WTC11 (cell line): ENCODE results near the gene SERPINF2. TPM values are rescaled to one million over a fixed set of nuclear protein-coding genes. Genes with fewer than 3 reads are reported as not detected.

Source experiments
- ATAC-seq: fragments of 200-7000 bp; cut with Tn5 transposase; 2 replicates; pipeline ENCODE4 v1.10.0; 2021; ENCODE audit warnings: mild to moderate bottlenecking, moderate library complexity
- CTCF ChIA-PET: fragments of 300-600 bp; sonication (Branson Sonifier 250); formaldehyde crosslinking; loops from one replicate; lab custom pipeline; 2021; ENCODE audit warnings: antibody characterized with exemption; lab: Charles Lee
- POLR2A ChIA-PET: fragments of 350-600 bp; sonication (Branson Sonifier 250); formaldehyde crosslinking; loops from one replicate; lab custom pipeline; 2021; ENCODE audit warnings: antibody characterized with exemption; lab: Charles Lee
- DNase-seq: peaks from one replicate; pipeline ENCODE4 v3.0.0; 2021; ENCODE audit warnings: low spot score
- H3K27ac Mint-ChIP-seq: 2 replicates; pipeline ENCODE4 v1.8.0; 2021; ENCODE audit warnings: mixed read lengths
- H3K27me3 Mint-ChIP-seq: 2 replicates; pipeline ENCODE4 v1.8.0; 2021; ENCODE audit warnings: low read depth, mild to moderate bottlenecking, moderate library complexity, mixed read lengths
- H3K36me3 Mint-ChIP-seq: 2 replicates; pipeline ENCODE4 v1.8.0; 2021; ENCODE audit warnings: mixed read lengths
- H3K4me1 Mint-ChIP-seq: 2 replicates; pipeline ENCODE4 v1.8.0; 2022; ENCODE audit warnings: mixed read lengths
- H3K4me3 Mint-ChIP-seq: 2 replicates; pipeline ENCODE4 v1.8.0; 2021; ENCODE audit warnings: mild to moderate bottlenecking, moderate library complexity, mixed read lengths
- H3K9me3 Mint-ChIP-seq: 2 replicates; pipeline ENCODE4 v1.8.0; 2021; ENCODE audit warnings: mixed read lengths
- E2F4 ChIP-seq: sonication (generic); formaldehyde crosslinking; IDR thresholded peaks from 2 replicates; pipeline ENCODE4 v1.8.1; 2022; ENCODE audit warnings: low read depth, mild to moderate bottlenecking, moderate library complexity, missing genetic modification reagents, borderline replicate concordance
- ERG ChIP-seq: fragments of 250-450 bp; sonication (Bioruptor Pico); IDR thresholded peaks from 2 replicates; pipeline ENCODE4 v1.8.0; 2021; ENCODE audit warnings: mild to moderate bottlenecking
- FOXK1 ChIP-seq: sonication (generic); formaldehyde crosslinking; IDR thresholded peaks from 2 replicates; pipeline ENCODE4 v1.8.0; 2022; ENCODE audit warnings: mild to moderate bottlenecking, moderate library complexity, missing genetic modification reagents
- FOXP1 ChIP-seq: sonication (generic); formaldehyde crosslinking; IDR thresholded peaks from 2 replicates; pipeline ENCODE4 v1.8.0; 2022; ENCODE audit warnings: missing genetic modification reagents, mild to moderate bottlenecking, moderate library complexity, borderline replicate concordance
- GABPB1 ChIP-seq: sonication (generic); formaldehyde crosslinking; IDR thresholded peaks from 2 replicates; pipeline ENCODE4 v1.8.1; 2023; ENCODE audit warnings: mild to moderate bottlenecking, missing genetic modification reagents
- JAZF1 ChIP-seq: fragments of 250-450 bp; sonication (Bioruptor Pico); IDR thresholded peaks from 2 replicates; pipeline ENCODE4 v1.9.0; 2021; ENCODE audit warnings: moderate library complexity, mild to moderate bottlenecking, inconsistent platforms
- JUN ChIP-seq: sonication (generic); formaldehyde crosslinking; IDR thresholded peaks from 2 replicates; pipeline ENCODE4 v1.8.0; 2023; ENCODE audit warnings: mild to moderate bottlenecking, missing genetic modification reagents
- NFE2L1 ChIP-seq: sonication (generic); formaldehyde crosslinking; IDR thresholded peaks from 2 replicates; pipeline ENCODE4 v1.8.1; 2023; ENCODE audit warnings: missing genetic modification reagents
- NR3C1 ChIP-seq: sonication (generic); formaldehyde crosslinking; conservative IDR thresholded peaks from 2 replicates; pipeline ENCODE4 v1.8.1; 2023; ENCODE audit warnings: low read depth, mild to moderate bottlenecking, missing genetic modification reagents
- OVOL2 ChIP-seq: fragments of 250-450 bp; sonication (Bioruptor Pico); IDR thresholded peaks from 2 replicates; pipeline ENCODE4 v1.9.0; 2021; ENCODE audit warnings: mild to moderate bottlenecking, borderline replicate concordance
- RELA ChIP-seq: sonication (generic); formaldehyde crosslinking; IDR thresholded peaks from 2 replicates; pipeline ENCODE4 v1.8.1; 2022; ENCODE audit warnings: missing genetic modification reagents, mild to moderate bottlenecking, borderline replicate concordance
- TEAD1 ChIP-seq: sonication (generic); formaldehyde crosslinking; IDR thresholded peaks from 2 replicates; pipeline ENCODE4 v1.8.0; 2022; ENCODE audit warnings: mild to moderate bottlenecking, missing genetic modification reagents
- ZBTB21 ChIP-seq: sonication (generic); formaldehyde crosslinking; IDR thresholded peaks from 2 replicates; pipeline ENCODE4 v1.8.1; 2023; ENCODE audit warnings: mild to moderate bottlenecking, missing genetic modification reagents, borderline replicate concordance
- ZNF219 ChIP-seq: sonication (generic); formaldehyde crosslinking; IDR thresholded peaks from 2 replicates; pipeline ENCODE4 v1.8.0; 2023; ENCODE audit warnings: missing genetic modification reagents, mild to moderate bottlenecking, borderline replicate concordance
- ZNF317 ChIP-seq: sonication (generic); formaldehyde crosslinking; IDR thresholded peaks from 2 replicates; pipeline ENCODE4 v1.8.1; 2023; ENCODE audit warnings: low read depth, mild to moderate bottlenecking, moderate library complexity, missing genetic modification reagents, borderline replicate concordance
- ZNF423 ChIP-seq: fragments of 250-450 bp; sonication (Bioruptor Pico); IDR thresholded peaks from 2 replicates; pipeline ENCODE4 v2.1.2; 2022; ENCODE audit warnings: mild to moderate bottlenecking, moderate library complexity
- total RNA-seq: library from RNA; stranded (reverse); gene quantifications from 3 replicates; pipeline ENCODE4 v1.2.3, GENCODE V29; 2021
- TF ChIP-seq, protein P1 (sequence below): sonication (generic); formaldehyde crosslinking; IDR thresholded peaks from 2 replicates; pipeline ENCODE4 v1.8.1; 2023; ENCODE audit warnings: mild to moderate bottlenecking, missing genetic modification reagents
- TF ChIP-seq, protein P2 (sequence below): sonication (generic); formaldehyde crosslinking; IDR thresholded peaks from 2 replicates; pipeline ENCODE4 v1.8.0; 2022; ENCODE audit warnings: mild to moderate bottlenecking, missing genetic modification reagents
- TF ChIP-seq, protein P3 (sequence below): fragments of 200-600 bp; IDR thresholded peaks from 2 replicates; pipeline ENCODE4 v1.8.0; 2022; ENCODE audit warnings: antibody characterized with exemption
- TF ChIP-seq, protein P4 (sequence below): sonication (generic); formaldehyde crosslinking; IDR thresholded peaks from 2 replicates; pipeline ENCODE4 v1.8.1; 2023; ENCODE audit warnings: mild to moderate bottlenecking, missing genetic modification reagents, moderate library complexity
- TF ChIP-seq, protein P5 (sequence below): sonication (generic); formaldehyde crosslinking; IDR thresholded peaks from 2 replicates; pipeline ENCODE4 v1.8.0; 2022; ENCODE audit warnings: missing genetic modification reagents

Gene SERPINF2
- total RNA-seq, 1 experiment from 2014 or later, result 1.6 TPM

GRCh38 chr17:1726626-1727257 is 15.9 kb upstream of the SERPINF2 start:
- no peak for ATAC-seq
- no peak overlapping the region for H3K4me3 Mint-ChIP-seq
- H3K27ac Mint-ChIP-seq, result no peak overlapping the region
- H3K4me1 Mint-ChIP-seq, result peaks cover 4% of the 10 kb centered on the region; the same call in 1 of the 2 replicates
- no peaks in the 10 kb centered on the region for H3K9me3 Mint-ChIP-seq
- TF ChIP-seq, protein P1, sequence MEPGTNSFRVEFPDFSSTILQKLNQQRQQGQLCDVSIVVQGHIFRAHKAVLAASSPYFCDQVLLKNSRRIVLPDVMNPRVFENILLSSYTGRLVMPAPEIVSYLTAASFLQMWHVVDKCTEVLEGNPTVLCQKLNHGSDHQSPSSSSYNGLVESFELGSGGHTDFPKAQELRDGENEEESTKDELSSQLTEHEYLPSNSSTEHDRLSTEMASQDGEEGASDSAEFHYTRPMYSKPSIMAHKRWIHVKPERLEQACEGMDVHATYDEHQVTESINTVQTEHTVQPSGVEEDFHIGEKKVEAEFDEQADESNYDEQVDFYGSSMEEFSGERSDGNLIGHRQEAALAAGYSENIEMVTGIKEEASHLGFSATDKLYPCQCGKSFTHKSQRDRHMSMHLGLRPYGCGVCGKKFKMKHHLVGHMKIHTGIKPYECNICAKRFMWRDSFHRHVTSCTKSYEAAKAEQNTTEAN, result no peak
- TF ChIP-seq GABPB1 (CRISPR knock-in tag) (no peak), E2F4 (no peak), ZBTB21 (CRISPR knock-in tag) (no peak), FOXP1 (CRISPR knock-in tag) (no peak), NFE2L1 (CRISPR knock-in tag) (no peak), RELA (CRISPR knock-in tag) (no peak), JAZF1 (no peak), ZNF219 (CRISPR knock-in tag) (no peak), ZNF317 (CRISPR knock-in tag) (no peak), ERG (CRISPR knock-in tag) (no peak)
- TF ChIP-seq, protein P2, sequence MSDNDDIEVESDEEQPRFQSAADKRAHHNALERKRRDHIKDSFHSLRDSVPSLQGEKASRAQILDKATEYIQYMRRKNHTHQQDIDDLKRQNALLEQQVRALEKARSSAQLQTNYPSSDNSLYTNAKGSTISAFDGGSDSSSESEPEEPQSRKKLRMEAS, result no peak
- TF ChIP-seq, protein P3, sequence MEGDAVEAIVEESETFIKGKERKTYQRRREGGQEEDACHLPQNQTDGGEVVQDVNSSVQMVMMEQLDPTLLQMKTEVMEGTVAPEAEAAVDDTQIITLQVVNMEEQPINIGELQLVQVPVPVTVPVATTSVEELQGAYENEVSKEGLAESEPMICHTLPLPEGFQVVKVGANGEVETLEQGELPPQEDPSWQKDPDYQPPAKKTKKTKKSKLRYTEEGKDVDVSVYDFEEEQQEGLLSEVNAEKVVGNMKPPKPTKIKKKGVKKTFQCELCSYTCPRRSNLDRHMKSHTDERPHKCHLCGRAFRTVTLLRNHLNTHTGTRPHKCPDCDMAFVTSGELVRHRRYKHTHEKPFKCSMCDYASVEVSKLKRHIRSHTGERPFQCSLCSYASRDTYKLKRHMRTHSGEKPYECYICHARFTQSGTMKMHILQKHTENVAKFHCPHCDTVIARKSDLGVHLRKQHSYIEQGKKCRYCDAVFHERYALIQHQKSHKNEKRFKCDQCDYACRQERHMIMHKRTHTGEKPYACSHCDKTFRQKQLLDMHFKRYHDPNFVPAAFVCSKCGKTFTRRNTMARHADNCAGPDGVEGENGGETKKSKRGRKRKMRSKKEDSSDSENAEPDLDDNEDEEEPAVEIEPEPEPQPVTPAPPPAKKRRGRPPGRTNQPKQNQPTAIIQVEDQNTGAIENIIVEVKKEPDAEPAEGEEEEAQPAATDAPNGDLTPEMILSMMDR, result no peak
- TF ChIP-seq, protein P4, sequence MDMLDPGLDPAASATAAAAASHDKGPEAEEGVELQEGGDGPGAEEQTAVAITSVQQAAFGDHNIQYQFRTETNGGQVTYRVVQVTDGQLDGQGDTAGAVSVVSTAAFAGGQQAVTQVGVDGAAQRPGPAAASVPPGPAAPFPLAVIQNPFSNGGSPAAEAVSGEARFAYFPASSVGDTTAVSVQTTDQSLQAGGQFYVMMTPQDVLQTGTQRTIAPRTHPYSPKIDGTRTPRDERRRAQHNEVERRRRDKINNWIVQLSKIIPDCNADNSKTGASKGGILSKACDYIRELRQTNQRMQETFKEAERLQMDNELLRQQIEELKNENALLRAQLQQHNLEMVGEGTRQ, result no peak
- TF ChIP-seq, all 79 proteins: peak for 0
- H3K27me3 Mint-ChIP-seq, result no peaks in the 10 kb centered on the region; the same call in 1 of the 2 replicates
- ChIA-PET POLR2A (interaction anchor here (1.3 kb wide), 1 partner anchor 10 kb away, joined by 5 read pairs; no protein-coding TSS in a partner anchor), CTCF (interaction anchor here (0.7 to 4.2 kb wide), 2 partner anchors 57 to 77 kb away, joined by 3 to 18 read pairs; no protein-coding TSS in a partner anchor)
- H3K36me3 Mint-ChIP-seq, result no peaks in the 10 kb centered on the region; the same call in 1 of the 2 replicates
- DNase-seq, result no peak

DNA sequence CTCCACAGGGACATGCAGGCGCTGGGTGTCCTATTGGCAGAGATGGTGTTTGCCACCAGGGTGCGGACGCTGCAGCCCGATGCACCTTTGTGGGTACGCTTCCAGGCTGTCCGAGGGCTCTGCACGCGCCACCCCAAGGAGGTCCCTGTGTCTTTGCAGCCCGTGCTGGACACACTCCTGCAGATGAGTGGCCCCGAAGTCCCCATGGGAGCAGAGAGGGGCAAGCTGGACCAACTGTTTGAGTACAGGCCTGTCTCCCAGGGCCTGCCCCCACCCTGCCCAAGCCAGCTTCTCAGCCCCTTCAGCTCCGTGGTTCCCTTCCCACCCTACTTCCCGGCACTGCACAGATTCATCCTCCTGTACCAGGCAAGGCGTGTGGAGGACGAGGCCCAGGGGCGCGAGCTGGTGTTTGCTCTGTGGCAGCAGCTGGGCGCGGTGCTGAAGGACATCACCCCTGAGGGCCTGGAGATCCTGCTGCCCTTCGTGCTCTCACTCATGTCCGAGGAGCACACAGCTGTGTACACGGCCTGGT is 15.3 kb upstream of the SERPINF2 start:
- DNase-seq (no peak), ATAC-seq (no peak)
- Mint-ChIP-seq H3K27ac (no peak overlapping the region), H3K27me3 (no peaks in the 10 kb centered on the region; the same call in 1 of the 2 replicates), H3K36me3 (no peaks in the 10 kb centered on the region; the same call in 1 of the 2 replicates), H3K4me1 (peaks cover 4% of the 10 kb centered on the region; the same call in 1 of the 2 replicates), H3K9me3 (no peaks in the 10 kb centered on the region), H3K4me3 (no peak overlapping the region)
- CTCF ChIA-PET, result interaction anchor here (1.3 to 4.2 kb wide), 2 partner anchors 14 to 57 kb away, joined by 4 to 18 read pairs; no protein-coding TSS in a partner anchor
- POLR2A ChIA-PET, result interaction anchor here (0.8 to 1.3 kb wide), 2 partner anchors 11 to 16 kb away, joined by 3 to 5 read pairs; no protein-coding TSS in a partner anchor
- no peak for TF ChIP-seq JUN (CRISPR knock-in tag)
- TF ChIP-seq ZNF423, result no peak
- TF ChIP-seq ZBTB21 (CRISPR knock-in tag), result no peak
- TF ChIP-seq, protein P5, sequence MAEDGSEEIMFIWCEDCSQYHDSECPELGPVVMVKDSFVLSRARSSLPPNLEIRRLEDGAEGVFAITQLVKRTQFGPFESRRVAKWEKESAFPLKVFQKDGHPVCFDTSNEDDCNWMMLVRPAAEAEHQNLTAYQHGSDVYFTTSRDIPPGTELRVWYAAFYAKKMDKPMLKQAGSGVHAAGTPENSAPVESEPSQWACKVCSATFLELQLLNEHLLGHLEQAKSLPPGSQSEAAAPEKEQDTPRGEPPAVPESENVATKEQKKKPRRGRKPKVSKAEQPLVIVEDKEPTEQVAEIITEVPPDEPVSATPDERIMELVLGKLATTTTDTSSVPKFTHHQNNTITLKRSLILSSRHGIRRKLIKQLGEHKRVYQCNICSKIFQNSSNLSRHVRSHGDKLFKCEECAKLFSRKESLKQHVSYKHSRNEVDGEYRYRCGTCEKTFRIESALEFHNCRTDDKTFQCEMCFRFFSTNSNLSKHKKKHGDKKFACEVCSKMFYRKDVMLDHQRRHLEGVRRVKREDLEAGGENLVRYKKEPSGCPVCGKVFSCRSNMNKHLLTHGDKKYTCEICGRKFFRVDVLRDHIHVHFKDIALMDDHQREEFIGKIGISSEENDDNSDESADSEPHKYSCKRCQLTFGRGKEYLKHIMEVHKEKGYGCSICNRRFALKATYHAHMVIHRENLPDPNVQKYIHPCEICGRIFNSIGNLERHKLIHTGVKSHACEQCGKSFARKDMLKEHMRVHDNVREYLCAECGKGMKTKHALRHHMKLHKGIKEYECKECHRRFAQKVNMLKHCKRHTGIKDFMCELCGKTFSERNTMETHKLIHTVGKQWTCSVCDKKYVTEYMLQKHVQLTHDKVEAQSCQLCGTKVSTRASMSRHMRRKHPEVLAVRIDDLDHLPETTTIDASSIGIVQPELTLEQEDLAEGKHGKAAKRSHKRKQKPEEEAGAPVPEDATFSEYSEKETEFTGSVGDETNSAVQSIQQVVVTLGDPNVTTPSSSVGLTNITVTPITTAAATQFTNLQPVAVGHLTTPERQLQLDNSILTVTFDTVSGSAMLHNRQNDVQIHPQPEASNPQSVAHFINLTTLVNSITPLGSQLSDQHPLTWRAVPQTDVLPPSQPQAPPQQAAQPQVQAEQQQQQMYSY (CRISPR knock-in tag), result no peak
- TF ChIP-seq FOXK1 (CRISPR knock-in tag), result no peak
- no peak for TF ChIP-seq OVOL2
- no peak for TF ChIP-seq NR3C1
- TF ChIP-seq TEAD1 (CRISPR knock-in tag), result no peak
- TF ChIP-seq, all 79 proteins: peak for 0
